Measurements from ENCODE around the gene MGP.

- TF ChIP-seq EZH2phosphoT487 (IDR thresholded peaks at IDR 0.05; ENCODE audit: unreplicated experiment) (no peak), CTCF (conservative IDR thresholded peaks at IDR 0.05; ENCODE audit: low read depth in 2 of 2) (no peak), CREB1 (CRISPR knock-in tag; IDR thresholded peaks at IDR 0.05; ENCODE audit: low read depth) (no peak)
Observed at GRCh38 chr12:14868916-14869506, 16.6 kb downstream of the MGP start.

Data from GM23338 (cell line).